Stimulated activated CD4-positive, alpha-beta T cell treated with anti-CD3 and anti-CD28 coated beads, Interleukin-1b, Interleukin-23, amount 100 ng/mL, for 48 hours (primary cell): ENCODE data around the gene EFCAB8.
"Not testable (repeated sequence)": the region's sequence is repeated elsewhere in the genome, so short reads cannot be mapped to it uniquely, and the experiment has no call there.

Source experiments
- DNase-seq: peaks from one replicate; pipeline ENCODE4 v3.0.0-alpha.2; 2020

The EFCAB8 gene

GRCh38 chr20:32889281-32889680, 30.6 kb downstream of the EFCAB8 start:
- no peak for DNase-seq

DNA sequence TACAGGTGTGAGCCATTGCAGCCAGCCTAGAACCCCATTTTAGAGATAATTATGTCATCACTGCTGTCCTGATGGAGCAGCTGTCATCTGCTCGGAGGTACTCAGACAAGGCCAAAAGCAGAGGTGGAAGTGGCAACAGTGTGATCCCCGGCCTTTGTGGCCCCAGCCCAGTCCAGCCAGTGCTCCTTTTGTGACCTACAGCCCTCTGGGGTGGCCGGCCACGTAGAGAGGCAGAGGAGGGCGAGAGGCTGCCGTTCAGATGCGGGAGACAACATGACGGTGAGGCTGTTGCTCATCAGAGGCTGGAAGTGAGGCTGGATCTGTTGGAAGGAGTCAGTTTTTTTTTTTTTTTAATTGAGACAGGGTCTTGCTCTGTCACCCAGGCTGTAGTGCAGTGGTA, 32.8 kb downstream of the EFCAB8 start:
- DNase-seq: no peak

DNA sequence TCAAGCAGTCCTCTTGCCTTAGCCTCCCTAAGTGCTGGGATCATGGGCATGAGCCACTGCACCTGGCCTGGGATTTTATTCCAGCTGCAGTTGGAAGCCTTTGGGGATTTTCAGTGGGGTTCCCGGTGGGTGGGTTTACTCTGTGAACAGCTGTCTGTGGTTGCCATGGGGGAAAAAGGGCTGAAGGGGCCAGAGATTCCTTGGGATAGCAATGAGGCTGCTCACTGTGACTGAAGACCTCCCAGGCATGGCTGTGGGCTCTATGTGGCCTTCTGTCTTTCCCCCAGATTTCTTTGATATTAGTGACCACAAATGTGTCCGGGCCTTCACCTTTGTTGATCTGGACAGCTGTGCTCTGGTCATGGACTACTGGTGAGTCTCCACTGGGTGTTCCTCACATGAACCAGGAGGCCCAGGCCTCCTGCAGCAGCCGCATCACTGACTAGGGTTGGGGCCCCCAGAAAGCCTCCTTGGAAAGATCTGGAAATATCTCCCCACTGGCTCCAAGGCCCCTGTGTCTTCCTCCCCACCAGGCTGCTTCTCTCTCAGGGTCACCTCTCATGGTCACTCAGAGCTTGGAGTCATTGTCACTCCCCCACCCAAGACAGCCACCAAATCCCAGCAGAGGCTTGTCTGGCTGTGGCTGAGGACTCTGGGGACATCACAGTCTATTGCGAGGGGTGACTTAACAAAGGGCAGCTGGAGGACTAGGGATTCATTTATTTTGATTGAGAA, 33.4 kb downstream of the EFCAB8 start:
- DNase-seq: no peak

- DNase-seq: no peak
These were observed 34.7 kb downstream of the EFCAB8 start for GRCh38 chr20:32893263-32894025.

GRCh38 chr20:32894026-32894483, 35.3 kb downstream of the EFCAB8 start:
- DNase-seq: peak; percentile 24

DNA sequence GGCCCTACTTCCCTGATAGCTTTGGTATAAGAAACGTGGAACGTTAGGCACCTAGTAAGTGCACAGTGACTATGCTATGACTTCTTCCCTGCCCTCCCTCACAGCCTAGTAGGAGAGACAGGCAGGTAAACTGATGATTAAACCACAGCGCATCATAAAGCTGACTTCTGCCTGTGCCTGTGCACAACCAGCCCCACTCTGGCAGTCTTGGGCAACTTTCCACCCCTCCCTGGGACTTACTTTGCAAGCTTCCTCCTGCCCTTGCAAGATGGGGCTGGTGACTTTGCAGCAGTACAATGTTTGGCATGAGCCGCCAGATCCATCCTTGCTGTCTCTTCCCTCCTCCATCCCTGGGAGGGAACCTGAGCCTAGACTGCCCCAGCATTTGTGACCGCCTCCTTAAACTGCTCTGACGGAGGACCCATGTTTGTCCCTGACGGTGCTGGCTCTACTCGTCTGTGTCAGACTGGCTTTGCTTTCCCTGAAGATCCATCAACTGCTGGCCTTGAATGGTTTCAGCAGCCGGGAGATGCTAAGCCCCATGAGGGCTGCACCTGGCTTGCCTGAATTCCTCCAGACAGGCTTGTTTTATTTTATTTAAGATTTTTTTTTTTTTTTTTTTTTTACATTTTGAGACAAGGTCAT, 36.1 kb downstream of the EFCAB8 start:
- no peak for DNase-seq

DNA sequence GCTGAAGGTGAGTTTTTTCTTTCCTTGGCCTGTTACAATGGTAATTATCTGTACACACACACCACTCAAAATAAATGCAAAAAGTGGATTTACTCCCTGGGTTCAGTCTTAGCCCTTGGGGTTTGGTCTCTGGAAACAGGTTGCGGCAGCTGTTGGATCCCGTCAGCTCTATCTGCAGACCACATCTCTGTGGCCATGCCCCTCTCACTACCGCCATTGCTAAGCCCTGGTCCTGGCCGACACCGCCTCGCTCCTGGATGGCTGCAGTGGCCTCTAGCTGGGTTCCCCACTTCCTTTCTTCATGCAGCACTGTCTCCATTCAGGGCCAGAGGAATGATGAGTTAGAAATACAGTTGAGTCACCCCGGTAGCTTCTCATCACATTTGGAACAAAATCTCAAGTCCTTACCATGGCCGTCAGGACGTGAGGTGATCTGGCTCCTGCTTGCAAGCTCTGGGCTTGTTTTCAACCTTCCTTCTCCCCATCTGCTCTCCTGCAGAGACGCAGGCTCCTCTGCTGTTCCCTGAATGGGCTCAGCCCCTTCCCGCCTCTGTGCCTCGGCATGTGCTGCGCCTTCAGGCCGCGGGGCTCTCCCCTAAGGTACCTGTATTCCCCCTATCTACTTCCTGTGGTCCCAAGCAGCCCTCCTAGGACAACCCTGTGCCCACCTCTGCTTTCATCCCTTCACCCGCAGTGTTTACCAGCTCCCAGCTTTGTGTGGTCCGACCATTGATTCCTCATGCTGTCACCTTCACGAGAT, 38.0 kb downstream of the EFCAB8 start:
- no peak for DNase-seq

GRCh38 chr20:32898729-32899128, 40.0 kb downstream of the EFCAB8 start:
- no peak for DNase-seq

GRCh38 chr20:32902456-32903420, 44.0 kb downstream of the EFCAB8 start:
- peak; percentile 74 for DNase-seq

DNA sequence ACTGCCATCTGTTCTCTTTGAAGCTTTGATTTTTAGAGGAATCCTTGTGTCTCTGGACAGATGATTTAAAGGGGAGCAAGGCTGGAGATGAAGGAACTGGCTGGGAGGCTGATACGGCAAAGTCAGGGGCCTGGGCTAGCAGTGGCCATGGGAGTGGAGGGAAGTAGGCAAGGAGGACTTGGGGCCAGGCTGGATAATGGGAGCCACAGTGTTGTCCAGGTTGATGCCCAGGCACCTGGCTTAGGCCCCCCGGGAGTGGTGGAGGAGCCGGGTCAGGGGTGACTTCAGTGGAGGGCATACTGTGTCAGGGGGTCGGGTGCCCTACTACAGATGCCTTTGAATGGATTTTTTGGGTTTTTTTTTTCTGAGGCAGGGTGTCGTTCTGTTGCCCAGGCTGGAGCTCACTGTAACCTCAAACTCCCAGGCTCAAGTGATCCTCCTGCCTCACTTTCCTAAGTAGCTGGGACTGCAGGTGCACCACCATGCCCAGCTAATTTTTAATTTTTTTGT, 45.0 kb downstream of the EFCAB8 start:
- DNase-seq: no peak

DNA sequence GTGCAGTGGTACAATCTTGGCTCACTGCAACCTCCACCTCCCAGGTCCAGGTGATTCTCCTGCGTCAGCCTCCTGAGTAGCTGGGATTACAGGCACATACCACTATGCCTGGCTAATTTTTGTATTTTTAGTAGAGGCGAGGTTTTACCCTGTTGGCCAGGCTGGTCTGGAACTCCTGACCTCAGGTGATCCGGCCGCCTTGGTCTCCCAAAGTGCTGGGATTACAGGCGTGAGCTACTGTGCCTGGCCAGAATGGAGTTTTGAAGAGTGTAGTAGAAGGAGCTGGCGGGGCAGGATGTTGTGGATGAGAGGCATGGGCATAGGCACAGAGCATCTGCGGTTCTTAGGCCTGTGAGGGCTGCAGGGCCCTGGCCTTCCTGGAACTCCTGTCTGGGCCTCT, 46.0 kb downstream of the EFCAB8 start:
- DNase-seq: not testable (repeated sequence)

DNA sequence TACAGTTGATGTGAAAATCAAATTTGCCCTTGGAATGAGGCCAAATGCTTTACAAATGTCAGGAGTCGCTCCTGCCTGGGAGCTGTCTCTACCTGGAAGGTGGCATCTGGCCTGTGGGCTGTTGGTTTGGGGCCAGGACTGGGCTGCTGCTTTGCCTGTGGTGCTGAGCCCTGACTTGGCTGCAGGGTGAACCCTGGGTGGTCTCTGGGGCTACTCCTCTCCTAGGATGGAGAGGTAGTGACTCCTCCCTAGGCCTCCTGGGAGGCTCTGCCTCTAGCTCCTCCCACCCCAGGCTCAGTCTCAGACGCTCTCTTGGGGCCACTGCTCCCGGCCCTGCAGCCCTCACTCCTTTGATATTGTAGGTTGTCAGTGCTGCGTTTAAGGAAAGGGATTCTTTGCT, 47.5 kb downstream of the EFCAB8 start:
- DNase-seq: no peak

GRCh38 chr20:32906871-32907495, 48.3 kb downstream of the EFCAB8 start:
- no peak for DNase-seq

- no peak for DNase-seq
These were observed 49.2 kb downstream of the EFCAB8 start for GRCh38 chr20:32907886-32908285.

GRCh38 chr20:32908334-32909292, 49.9 kb downstream of the EFCAB8 start:
- no peak for DNase-seq

GRCh38 chr20:32909451-32909850, 50.7 kb downstream of the EFCAB8 start:
- no peak for DNase-seq

- no peak for DNase-seq
These were observed 51.3 kb downstream of the EFCAB8 start for GRCh38 chr20:32909896-32910571.

- no peak for DNase-seq
These were observed 52.6 kb downstream of the EFCAB8 start for GRCh38 chr20:32911355-32911754.

- DNase-seq: no peak
These were observed 54.0 kb downstream of the EFCAB8 start for GRCh38 chr20:32912688-32913087.
